GM21723 (cell line): ENCODE data around the gene CBFA2T2.

ENCODE experiments used
- ATAC-seq: cut with Tn5 transposase; IDR thresholded peaks from one replicate; pipeline ENCODE4 v1.9.1; 2021; ENCODE audit warnings: mild to moderate bottlenecking, moderate library complexity; ENCODE audit not compliant: unreplicated experiment

The CBFA2T2 gene

GRCh38 chr20:33675136-33675959 lies 185.5 kb downstream of the CBFA2T2 start:
- ATAC-seq = no peak

GRCh38 chr20:33676121-33676520 lies 186.2 kb downstream of the CBFA2T2 start:
- no peak for ATAC-seq

- ATAC-seq = no peak
Measured at GRCh38 chr20:33676652-33677645, 187.1 kb downstream of the CBFA2T2 start.

- no peak for ATAC-seq
Measured at GRCh38 chr20:33677991-33678702, 188.3 kb downstream of the CBFA2T2 start.

- ATAC-seq = peak; percentile 53
Measured at GRCh38 chr20:33679758-33680485, 190.0 kb downstream of the CBFA2T2 start.

GRCh38 chr20:33680686-33681085 lies 190.8 kb downstream of the CBFA2T2 start:
- no peak for ATAC-seq

GRCh38 chr20:33681288-33681687 lies 191.4 kb downstream of the CBFA2T2 start:
- no peak for ATAC-seq

GRCh38 chr20:33681728-33682353 lies 191.9 kb downstream of the CBFA2T2 start:
- ATAC-seq = no peak

- ATAC-seq = no peak
Measured at GRCh38 chr20:33684533-33685327, 194.8 kb downstream of the CBFA2T2 start.

GRCh38 chr20:33685328-33686099 lies 195.6 kb downstream of the CBFA2T2 start:
- ATAC-seq = peak; percentile 47

GRCh38 chr20:33686100-33686983 lies 196.4 kb downstream of the CBFA2T2 start, which contains the start of gene E2F1:
Gene E2F1 (minus strand): TSS chr20:33686385. CDS start chr20:33686264, 121 bp downstream.
- ATAC-seq = peak; percentile 72

- ATAC-seq = no peak
Measured at GRCh38 chr20:33686984-33687366, 197.1 kb downstream of the CBFA2T2 start.

GRCh38 chr20:33687370-33687915 lies 197.5 kb downstream of the CBFA2T2 start:
- ATAC-seq = no peak

GRCh38 chr20:33687993-33688937 lies 198.4 kb downstream of the CBFA2T2 start:
- ATAC-seq = no peak

GRCh38 chr20:33688938-33689424 lies 199.1 kb downstream of the CBFA2T2 start:
- no peak for ATAC-seq

GRCh38 chr20:33689493-33689892 lies 199.6 kb downstream of the CBFA2T2 start:
- ATAC-seq = no peak
